Lung (tissue), 12 donors: Measurements from ENCODE around the gene PLA2G10. TPM values are rescaled to one million over a fixed set of nuclear protein-coding genes. Genes with fewer than 3 reads are reported as not detected.
"Not testable (repeated sequence)": the region's sequence is repeated elsewhere in the genome, so short reads cannot be mapped to it uniquely, and the experiment has no call there.

Experiments
- ATAC-seq: fragments of 200-7000 bp; cut with Tn5 transposase; one replicate; pipeline ENCODE4 v1.9.1; 2020; ENCODE audit warnings: moderate number of reproducible peaks; ENCODE audit not compliant: insufficient read depth, low FRiP score
- DNase-seq, 3 donors: peaks; one replicate each; pipeline ENCODE4 v3.0.0-alpha.2; 2013 to 2017
- H3K27ac ChIP-seq, 2 donors: one replicate each; pipeline ENCODE4 v1.5.1; 2013; ENCODE audit warnings: mild to moderate bottlenecking in 2 of 2, moderate library complexity in 2 of 2, control low read depth in 1 of 2, inconsistent platforms in 1 of 2, low read depth in 1 of 2, low read length in 1 of 2
- H3K27me3 ChIP-seq, 3 donors: one replicate each; pipeline ENCODE4 v1.5.1; 2013; ENCODE audit warnings: low read length in 2 of 3; ENCODE audit not compliant: control insufficient read depth in 3 of 3, insufficient read depth in 3 of 3
- H3K36me3 ChIP-seq, 4 donors: one replicate each; pipeline ENCODE4 v1.5.1; 2013; ENCODE audit warnings: low read length in 4 of 4, mild to moderate bottlenecking in 1 of 4, moderate library complexity in 1 of 4; ENCODE audit not compliant: control insufficient read depth in 4 of 4, insufficient read depth in 4 of 4
- H3K4me1 ChIP-seq, 5 donors: one replicate each; pipeline ENCODE4 v1.5.1; 2013; ENCODE audit warnings: low read length in 5 of 5, mild to moderate bottlenecking in 2 of 5, moderate library complexity in 1 of 5; ENCODE audit not compliant: control insufficient read depth in 5 of 5, insufficient read depth in 5 of 5
- H3K4me3 ChIP-seq: one replicate; pipeline ENCODE4 v1.5.1; 2013; ENCODE audit warnings: mild to moderate bottlenecking, control low read depth, moderate library complexity
- H3K9ac ChIP-seq, 2 donors: one replicate each; pipeline ENCODE4 v1.5.1; 2013; ENCODE audit warnings: low read length in 2 of 2, control low read depth in 1 of 2; ENCODE audit not compliant: insufficient read depth in 1 of 2
- H3K9me3 ChIP-seq, 4 donors: one replicate each; pipeline ENCODE4 v1.5.1; 2013; ENCODE audit warnings: low read length in 3 of 4, mild to moderate bottlenecking in 1 of 4, moderate library complexity in 1 of 4; ENCODE audit not compliant: control insufficient read depth in 4 of 4, insufficient read depth in 3 of 4
- WGBS, 2 donors: extraction: QIAGEN DNeasy Blood & Tissue Kit; methylation state at CpG; one replicate each; pipeline ENCODE4 v1.1.7; 2013; 5-methylcytosine and 5-hydroxymethylcytosine counted together
- polyA plus RNA-seq, 2 donors: library from polyadenylated mRNA; stranded (reverse); fragments of 200-250 nt; gene quantifications; one replicate each; pipeline ENCODE4 v1.2.1, GENCODE V29; 2013
- total RNA-seq, 2 donors: library from RNA; depleted of rRNA in 1 of 2; stranded (reverse); fragments of >200 nt in 1 of 2; gene quantifications; one replicate each; pipeline ENCODE4 v1.2.1, GENCODE V29; 2014 to 2021
- TF ChIP-seq, protein P1 (sequence below): IDR thresholded peaks from 2 replicates; pipeline ENCODE4 v1.5.1; 2012; ENCODE audit warnings: mild to moderate bottlenecking; ENCODE audit errors: control extremely low read depth, extremely low read depth
- donor health status: control.
- donor health status: control.
- donor health status: Bipolar disorder and iron deficiency.
- donor health status: healthy.
- donor health status: DM: yes; HTN: yes; CAD: no.

PLA2G10 gene
- total and polyA plus RNA-seq, 4 donors = 0.40 to 10.1 (median 5.7) TPM

DNA sequence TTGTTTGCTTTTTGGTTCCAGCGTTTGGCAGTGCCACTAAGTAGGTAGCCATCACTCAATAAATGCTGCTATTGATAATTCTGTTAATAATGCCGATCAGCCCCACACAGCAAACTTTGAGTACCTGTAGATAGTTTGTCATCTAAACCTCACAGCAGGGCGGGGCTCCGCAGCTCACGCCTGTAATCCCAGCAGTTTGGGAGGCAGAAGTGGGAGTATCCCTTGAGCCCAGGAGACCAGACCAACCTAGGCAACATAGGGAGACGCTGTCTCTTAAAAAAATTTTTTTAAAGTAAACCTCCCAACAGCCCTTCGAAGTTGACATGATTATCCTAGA, 59.8 kb downstream of the PLA2G10 start:
- H3K4me3 ChIP-seq = no peak overlapping the region
- no peaks in the 10 kb centered on the region for H3K27me3 ChIP-seq
- peaks cover 0 to 5% (median 0%) of the 10 kb centered on the region in 4 donors for H3K36me3 ChIP-seq
- no peak for ATAC-seq
- H3K4me1 ChIP-seq = peaks cover under 1 to 16% (median 9%) of the 10 kb centered on the region in 5 donors
- H3K9me3 ChIP-seq = no peaks in the 10 kb centered on the region
- WGBS, 2 donors = 71 to 82% methylated on average over 7 of the region's 7 CpGs
- H3K9ac ChIP-seq = peak overlapping the region in 1 of 2 donors; percentile 77
- H3K27ac ChIP-seq = peak overlapping the region in 1 of 2 donors; percentile 90
- DNase-seq = no peak
- TF ChIP-seq, protein P1, sequence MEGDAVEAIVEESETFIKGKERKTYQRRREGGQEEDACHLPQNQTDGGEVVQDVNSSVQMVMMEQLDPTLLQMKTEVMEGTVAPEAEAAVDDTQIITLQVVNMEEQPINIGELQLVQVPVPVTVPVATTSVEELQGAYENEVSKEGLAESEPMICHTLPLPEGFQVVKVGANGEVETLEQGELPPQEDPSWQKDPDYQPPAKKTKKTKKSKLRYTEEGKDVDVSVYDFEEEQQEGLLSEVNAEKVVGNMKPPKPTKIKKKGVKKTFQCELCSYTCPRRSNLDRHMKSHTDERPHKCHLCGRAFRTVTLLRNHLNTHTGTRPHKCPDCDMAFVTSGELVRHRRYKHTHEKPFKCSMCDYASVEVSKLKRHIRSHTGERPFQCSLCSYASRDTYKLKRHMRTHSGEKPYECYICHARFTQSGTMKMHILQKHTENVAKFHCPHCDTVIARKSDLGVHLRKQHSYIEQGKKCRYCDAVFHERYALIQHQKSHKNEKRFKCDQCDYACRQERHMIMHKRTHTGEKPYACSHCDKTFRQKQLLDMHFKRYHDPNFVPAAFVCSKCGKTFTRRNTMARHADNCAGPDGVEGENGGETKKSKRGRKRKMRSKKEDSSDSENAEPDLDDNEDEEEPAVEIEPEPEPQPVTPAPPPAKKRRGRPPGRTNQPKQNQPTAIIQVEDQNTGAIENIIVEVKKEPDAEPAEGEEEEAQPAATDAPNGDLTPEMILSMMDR = no peak

DNA sequence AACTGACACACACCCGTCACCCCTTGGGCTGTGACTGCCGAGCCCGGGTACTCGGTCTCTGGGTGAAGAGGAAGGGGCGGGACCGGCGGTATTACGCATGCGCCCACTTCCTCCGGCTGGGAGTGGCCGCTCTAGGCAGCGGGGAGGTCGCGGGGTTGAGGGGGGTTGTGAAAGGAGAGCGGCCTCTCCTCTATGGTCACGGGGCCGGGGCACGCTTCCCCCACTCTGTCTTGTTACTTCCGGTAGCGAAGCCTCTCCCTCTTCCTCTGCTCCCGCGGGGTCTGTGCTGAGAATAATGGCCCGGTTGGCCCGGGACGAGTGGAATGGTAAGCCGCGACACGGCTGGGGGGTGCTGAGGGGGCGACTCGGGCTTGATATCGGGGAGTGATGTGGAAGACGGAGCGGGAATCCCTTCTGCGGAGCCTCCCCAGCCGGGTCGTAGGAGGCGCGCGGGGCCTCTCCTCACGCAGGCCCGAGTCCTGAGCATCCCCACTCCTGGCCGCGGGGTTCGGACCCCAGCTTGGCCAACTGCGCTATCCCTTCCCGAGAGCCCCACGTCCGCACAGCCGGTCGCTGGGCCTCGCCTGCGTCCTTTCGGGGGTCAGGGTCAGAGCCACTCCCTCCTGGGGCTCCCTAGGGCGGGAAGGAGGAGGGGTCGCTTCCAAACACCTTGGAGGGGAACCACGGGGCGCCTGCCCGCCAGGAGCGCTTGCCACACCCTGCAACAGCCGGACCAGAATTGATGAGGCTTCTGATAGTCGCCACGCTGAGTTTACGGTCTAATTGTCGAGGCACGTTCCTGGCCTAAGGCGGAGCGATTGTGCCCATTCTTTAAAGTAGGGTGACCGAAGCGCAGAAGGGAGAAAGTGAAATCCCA, 61.2 kb downstream of the PLA2G10 start, which contains the start of gene BFAR:
Gene BFAR, plus strand, starts transcription at position 259 of the 877 bp plus-strand sequence. CDS start 11,396 bp downstream, outside the sequence.
- 0 to 1% methylated on average over 69 of the region's 69 CpGs for WGBS, 2 donors
- H3K4me1 ChIP-seq = peaks cover 6 to 21% (median 16%) of the 10 kb centered on the region in 5 donors
- H3K36me3 ChIP-seq = peaks cover 0 to under 1% (median 0%) of the 10 kb centered on the region in 4 donors
- peak; percentile 98 to 99 (median 99) for DNase-seq
- peak within 1 kb of the TSS; percentile 65 to 97 for H3K9ac ChIP-seq
- peak; percentile 86 for ATAC-seq
- H3K27me3 ChIP-seq = no peaks in the 10 kb centered on the region
- peak within 1 kb of the TSS; percentile 82 to 98 for H3K27ac ChIP-seq
- H3K4me3 ChIP-seq = peak within 1 kb of the TSS; percentile 68
- no peaks in the 10 kb centered on the region for H3K9me3 ChIP-seq
- TF ChIP-seq, protein P1 = no peak

DNA sequence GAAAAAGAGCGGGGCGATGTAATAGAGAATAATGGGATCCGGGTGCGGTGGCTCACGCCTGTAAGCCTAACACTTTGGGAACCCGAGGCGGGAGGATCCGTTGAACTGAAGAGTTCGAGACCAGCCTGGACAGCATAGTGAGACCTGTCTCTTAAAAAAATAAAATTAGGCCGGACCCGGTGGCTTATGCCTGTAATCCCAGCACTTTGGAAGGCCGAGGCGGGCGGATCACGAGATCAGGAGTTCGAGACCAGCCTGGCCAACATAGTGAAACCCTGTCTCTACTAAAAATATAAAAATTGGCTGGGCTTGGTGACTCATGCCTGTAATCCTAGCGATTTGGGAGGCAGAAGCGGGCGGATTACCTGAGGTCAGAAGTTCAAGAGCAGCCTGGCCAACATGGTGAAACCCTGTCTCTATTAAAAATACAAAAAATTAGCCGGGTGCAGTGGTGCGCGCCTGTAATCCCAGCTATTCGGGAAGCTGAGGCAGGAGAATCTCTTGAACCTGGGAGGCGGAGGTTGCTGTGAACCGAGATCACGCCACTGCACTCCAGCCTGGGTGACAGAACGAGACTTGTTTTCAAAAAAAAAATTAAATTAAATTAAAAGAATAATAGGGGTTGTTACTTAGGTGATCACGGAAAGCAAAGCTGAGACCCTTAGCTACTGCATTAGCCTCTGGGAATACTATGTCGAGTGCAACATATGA, 63.3 kb downstream of the PLA2G10 start:
- peak overlapping the region; percentile 90 to 97 for H3K27ac ChIP-seq
- whole genome bisulfite sequencing, 2 donors = 83 to 84% methylated on average over 29 of the region's 29 CpGs
- not testable (repeated sequence) for H3K9me3 ChIP-seq, ATAC-seq, H3K27me3 ChIP-seq, DNase-seq, H3K4me3 ChIP-seq
- peaks cover 6 to 21% (median 15%) of the 10 kb centered on the region in 5 donors for H3K4me1 ChIP-seq
- H3K36me3 ChIP-seq = peaks cover 4 to 11% (median 8%) of the 10 kb centered on the region in 4 donors
- H3K9ac ChIP-seq = peak overlapping the region in 1 of 2 donors; percentile 86
